GM21619 (cell line): ENCODE results near the gene UBN1.
A peak's percentile ranks its signal among the peaks of the same experiment; 100 is the strongest.

Experiments used
- ATAC-seq: cut with Tn5 transposase; IDR thresholded peaks from one replicate; pipeline ENCODE4 v1.9.1; 2021; ENCODE audit not compliant: unreplicated experiment

The UBN1 gene, protein sequence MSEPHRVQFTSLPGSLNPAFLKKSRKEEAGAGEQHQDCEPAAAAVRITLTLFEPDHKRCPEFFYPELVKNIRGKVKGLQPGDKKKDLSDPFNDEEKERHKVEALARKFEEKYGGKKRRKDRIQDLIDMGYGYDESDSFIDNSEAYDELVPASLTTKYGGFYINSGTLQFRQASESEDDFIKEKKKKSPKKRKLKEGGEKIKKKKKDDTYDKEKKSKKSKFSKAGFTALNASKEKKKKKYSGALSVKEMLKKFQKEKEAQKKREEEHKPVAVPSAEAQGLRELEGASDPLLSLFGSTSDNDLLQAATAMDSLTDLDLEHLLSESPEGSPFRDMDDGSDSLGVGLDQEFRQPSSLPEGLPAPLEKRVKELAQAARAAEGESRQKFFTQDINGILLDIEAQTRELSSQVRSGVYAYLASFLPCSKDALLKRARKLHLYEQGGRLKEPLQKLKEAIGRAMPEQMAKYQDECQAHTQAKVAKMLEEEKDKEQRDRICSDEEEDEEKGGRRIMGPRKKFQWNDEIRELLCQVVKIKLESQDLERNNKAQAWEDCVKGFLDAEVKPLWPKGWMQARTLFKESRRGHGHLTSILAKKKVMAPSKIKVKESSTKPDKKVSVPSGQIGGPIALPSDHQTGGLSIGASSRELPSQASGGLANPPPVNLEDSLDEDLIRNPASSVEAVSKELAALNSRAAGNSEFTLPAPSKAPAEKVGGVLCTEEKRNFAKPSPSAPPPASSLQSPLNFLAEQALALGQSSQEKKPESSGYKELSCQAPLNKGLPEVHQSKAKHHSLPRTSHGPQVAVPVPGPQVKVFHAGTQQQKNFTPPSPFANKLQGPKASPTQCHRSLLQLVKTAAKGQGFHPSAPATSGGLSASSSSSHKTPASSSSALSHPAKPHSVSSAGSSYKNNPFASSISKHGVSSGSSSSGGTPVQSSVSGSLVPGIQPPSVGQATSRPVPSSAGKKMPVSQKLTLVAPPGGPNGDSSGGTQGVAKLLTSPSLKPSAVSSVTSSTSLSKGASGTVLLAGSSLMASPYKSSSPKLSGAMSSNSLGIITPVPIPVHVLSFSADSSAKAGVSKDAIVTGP (N-terminal part only)

DNA sequence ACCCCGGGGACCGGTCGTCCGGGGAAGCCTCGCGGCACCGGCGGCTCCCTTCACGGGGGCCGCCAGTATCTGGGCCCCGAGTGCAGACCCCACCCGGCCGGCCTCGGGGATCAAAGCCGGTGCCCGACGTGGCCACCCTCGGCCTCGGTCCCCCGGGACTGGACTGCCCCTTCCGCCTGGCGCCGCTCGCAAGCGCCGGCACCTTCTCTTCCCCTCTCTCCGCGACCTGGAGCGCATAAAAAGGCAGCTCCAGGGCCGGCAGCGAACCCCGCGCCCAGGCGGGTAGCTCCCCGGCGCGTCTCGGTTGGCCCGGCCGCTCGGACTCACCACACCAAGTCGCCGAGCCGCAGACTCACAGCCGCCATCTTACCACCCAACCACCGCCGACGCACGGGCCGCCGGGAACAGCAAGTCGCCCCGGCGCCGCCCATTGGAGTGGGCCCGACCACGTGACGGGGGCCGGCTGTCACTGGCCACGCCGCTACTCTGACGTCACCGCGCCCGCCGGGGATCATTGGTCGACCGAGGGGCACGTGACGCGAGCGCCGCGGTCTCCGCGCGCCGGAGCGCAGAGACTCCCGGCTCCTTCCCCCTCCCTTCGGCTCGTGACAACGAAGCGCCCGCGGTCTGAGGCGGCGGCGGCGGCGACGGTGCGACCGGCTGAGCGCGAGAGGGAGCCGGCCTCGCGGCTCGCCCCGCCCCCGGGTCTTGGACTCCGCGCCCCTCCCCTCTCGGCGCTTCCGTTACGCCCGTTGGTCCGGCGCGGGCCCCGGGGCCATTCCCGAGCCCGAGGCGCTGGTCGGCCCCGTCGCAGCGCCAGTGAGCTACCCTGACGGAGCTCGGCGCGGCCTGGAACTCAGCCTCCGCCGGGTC lies at the start of gene UBN1, which contains the start of gene GLYR1:
UBN1 (plus strand) TSS at position 581 of the 873 bp plus-strand sequence. CDS start 5,437 bp downstream, outside the sequence.
GLYR1 (minus strand) TSS at position 388 of the 873 bp plus-strand sequence; CDS start at position 365, 23 bp downstream.
- ATAC-seq: peak; percentile 87

DNA sequence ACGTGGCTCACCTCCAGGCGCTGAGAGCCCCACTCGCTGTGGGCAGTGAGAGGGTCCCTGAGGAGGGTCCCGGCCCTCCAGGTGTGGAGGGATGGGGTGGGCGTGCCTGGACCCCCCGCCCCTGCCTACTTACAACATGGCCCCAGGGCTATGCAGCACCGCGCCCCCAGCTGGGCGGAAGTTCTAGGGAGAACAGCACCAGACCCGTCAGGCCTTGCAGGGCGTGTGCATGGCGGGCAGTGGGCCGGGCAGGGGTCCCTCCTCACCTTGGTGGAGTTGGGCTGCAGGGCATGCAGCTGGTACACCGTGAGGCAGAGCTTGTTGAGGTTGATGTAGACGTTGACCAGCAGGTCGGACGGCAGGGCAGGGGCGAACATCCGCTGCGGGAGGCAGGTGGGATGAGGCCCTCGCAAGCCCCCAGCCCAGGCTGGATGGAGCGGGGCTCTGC lies 49.5 kb upstream of the UBN1 start:
- ATAC-seq: no peak

DNA sequence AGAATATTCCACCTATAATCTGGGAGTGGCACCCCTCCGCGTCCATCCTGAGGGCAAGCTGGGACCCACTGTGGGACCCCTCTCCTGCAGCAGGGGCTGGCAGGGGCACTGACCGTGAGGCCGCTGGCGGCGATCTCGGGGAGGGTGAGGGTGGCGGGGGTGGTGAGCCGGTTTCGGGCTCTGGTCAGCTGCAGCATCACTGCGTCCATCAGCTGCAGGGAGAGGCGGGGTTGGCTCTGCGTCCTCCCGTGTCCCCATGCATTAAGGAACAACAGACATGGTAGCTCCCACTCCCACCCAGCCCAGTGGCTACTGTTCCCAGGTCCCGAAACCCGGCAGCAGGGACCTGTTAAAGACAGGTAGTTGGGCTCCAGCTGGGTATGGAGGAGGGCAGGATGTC lies 48.8 kb upstream of the UBN1 start:
- no peak for ATAC-seq

DNA sequence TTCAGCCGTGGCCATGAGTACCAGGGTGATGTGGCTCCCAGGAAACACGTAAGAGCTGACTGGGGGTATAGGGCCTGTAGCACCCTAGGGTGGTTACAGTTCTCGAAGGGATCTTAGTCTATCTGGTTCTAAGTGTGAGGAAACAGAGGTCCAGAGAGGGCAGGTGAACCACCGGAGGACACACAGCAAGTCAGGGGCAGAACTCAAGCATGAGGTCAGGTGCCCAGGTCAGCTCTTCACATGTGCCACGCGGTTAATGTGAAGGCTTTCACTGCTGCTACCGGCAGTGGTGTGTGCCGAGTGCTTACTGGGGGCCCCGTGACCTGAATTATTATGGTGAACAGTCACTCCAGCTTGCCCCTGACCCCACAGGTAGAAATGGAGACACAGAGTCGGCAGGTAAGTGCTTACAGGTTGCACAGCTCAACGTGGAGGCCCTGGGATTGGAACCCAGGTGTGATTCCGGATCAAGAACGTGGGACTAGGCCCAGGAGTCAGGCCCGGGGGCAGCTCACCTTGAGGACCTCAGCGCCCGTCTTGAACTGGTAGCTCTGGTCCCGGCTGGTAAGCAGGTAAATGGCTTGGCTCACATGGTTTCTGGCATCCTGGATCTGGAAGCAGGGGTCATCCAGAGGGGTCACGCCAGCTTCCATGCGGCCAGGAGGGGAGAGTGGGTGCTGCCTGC lies 48.0 kb upstream of the UBN1 start:
- no peak for ATAC-seq

DNA sequence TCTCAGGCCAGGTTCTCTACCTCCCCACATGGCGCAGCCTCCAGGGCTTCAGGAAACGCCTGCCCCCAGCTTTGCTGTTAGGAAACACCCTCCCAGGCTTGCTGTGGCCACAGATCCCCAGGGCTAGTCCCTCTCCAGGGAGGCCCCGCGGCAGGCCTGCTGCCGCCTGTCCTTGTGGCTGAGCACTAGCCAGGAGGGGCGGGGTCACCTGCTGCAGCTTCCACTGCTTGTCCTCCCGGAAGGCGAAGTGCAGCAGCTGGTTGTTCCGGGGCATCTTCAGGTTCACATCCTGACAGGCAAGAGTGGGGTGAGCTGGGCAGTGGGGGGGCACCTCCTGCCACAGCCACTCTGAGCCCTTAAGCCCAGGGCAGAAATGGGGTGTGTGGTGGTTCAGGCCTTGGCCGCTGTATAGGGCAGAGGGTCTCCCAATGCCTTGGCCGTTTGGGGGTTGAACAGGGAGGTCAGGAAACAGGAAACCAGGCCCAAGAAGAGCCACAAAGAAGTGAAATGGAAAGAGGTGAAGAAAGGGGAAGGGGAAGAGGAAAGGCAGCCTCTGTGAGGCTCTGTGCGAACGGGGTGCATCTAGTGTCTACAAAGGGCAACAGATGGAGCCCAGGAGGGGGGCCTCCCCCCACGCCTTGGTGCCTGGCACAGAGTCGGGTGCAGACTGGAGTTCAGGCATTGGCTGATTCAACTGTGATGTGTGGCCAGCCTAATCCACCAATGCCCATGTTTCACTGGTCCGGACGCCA lies 46.8 kb upstream of the UBN1 start:
- no peak for ATAC-seq

DNA sequence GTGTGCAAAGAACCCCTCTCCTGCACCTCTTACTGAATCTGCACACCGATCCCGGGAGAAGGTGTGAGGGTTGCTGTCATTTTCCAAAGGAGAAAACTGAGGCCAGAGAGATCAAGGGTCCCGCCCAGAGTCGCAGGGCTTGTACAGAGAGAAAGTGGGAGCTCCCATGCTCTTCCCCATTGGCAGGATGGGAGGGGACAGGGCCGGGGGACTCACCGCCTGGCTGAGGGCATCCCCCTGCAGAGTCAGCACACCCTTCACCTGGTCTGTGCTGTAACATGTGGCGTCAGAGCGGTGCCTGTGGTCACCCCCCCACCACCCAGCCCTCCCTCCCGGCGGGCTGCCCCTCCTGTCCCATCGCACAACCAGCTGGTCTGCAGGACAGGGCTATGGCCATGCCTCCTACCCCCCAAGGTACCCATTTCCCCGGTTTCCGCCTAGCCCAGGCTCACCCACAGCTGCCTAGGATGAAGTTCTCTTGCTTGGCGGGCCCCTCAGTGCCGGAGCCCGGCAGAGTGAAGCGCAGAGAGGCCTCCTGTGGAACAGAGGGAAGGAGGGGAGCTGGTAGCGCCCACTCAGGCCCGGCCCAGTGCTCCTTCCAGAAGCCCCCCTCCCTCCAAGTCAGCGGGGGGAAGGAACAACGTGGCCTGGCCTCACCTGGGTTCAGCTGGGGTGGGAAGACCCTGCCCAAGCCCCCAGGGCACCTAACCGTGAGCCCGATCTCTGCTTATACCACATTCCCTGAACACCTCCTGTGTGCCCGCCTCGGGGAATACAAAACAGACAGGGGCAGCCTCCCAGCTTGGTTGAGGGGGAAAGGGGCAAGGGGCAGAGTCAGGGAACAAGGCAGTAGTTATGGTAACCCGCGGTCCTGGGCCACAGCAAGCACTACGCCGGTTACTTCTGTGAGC lies 46.0 kb upstream of the UBN1 start:
- ATAC-seq: no peak

DNA sequence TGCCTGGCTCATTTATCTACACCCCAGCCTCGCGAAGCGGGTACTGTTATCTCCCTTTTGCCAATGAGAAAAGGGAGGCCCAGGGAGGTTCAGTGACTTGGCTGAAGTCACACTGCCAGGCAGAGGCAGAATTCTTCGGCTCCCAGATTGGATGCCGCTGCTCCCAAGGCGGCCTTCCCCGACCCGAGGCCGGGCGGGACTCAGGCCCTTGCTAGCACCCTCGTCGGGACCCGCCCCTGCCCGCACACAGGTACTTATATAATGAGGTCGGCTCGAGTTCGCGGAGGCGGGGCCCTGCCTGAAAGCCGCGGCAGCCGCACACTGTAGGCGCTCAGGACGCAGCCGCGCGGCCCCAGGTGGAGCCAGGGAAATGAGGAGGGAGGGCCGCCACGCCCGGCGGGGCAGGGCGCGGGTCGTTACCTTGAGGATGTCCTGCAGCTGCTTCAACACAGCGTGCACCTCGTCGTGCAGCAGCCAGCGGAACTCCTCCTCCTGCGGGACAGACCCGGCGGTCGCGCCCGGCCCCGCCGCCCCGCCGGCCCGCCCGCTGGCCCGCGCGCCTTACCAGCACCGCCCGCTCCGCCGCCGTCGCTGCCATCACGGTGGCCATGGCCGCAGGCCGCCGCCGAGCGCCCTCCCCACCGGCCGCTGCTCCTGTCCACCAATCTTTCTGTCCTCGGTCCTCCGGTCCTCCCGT lies 45.2 kb upstream of the UBN1 start, which contains the start of gene ROGDI:
ROGDI (minus strand) TSS at position 672 of the 697 bp plus-strand sequence; CDS start at position 610, 62 bp downstream.
- peak; percentile 52 for ATAC-seq

DNA sequence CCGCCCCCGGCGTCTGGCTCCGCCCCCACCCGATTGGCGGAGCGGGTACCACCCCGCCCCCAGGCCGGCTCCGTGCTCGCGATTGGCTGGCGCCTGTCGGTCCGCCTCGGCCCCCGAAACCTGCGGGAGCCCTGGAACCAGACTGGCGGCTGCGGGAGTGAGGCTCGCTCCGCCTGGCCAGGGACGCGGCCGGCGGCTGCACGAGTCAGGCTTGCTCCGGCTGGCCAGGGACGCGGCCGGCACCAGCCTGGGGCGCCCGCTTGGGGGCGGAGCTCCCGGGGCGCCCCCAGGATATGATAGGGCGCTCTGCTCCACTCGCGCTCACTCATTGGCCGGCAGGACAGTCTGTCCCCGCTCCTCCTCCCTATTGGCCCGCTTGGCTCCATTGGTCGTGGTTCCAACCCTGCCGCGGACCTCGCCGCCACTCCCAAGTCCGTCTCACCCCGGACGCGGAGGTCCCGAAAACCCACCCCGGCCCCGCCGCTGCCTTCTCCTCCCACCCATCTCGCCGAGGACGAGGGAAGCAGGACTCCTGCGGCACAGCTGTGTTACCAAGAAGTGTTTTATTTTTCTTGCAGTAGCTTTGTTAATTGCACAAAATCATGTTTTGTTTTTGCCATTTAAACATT lies 44.5 kb upstream of the UBN1 start:
- ATAC-seq: peak; percentile 90

DNA sequence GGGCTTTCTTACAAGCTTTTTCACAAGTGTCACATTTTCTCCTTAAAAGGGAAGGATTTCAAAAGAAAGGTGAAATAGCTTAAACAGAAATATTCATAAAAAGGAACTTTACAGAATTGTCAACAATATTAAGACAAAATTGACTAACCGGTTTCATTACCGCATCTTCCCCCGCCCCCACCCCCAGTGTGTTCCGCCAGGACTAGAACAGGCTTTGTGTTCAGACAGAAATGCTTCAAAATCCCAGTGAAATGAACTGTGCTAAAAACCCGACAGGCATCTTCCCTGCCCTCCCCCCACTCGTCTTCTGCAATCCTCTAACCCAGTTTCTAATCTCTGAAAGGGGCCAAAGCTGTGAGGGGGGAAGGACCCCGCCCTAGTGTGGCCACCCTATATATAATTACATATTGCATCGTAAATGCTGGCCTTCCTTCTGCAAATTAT lies 43.9 kb upstream of the UBN1 start:
- ATAC-seq: no peak

DNA sequence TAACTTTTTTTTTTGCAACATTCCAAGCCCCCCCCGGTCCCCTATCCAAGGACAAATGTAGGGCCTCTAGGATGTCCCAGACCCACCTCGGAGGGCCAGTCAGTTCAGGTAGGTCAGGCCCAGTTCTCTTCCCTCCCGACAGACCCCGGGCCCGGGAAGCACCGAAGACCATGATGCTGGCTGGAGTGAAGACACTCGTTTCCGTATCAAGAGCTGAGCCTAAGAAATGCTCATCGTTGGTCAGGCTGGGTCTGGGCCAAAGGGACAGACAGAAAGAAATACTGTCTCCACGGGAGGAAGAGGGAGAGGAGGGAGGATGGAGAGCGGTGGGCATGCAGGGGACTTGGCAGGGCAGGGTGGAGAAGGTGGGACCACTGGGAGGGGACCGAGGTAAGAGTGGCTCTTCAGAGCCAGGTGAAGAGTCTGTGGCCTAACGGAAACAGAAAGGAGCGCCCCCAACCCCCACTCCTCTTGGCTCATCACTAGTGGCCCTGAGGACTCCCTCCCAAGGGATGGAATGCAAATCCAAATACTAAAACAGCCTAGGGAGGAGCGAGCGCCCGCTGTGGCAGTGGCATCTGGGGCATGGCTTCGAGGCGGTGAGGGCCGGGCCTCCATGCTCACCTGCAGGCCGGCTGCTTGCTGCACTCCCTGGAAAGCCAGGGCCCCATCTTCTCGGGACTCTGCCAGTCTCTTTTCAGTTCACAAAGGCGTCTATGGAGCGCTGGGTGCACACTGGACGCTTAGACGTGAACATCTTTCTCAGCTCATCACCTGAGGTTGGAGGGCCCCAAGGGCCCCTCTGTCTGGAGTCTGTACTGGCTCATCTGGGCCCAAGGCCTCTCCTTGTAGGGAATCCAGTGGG lies 43.2 kb upstream of the UBN1 start:
- no peak for ATAC-seq

DNA sequence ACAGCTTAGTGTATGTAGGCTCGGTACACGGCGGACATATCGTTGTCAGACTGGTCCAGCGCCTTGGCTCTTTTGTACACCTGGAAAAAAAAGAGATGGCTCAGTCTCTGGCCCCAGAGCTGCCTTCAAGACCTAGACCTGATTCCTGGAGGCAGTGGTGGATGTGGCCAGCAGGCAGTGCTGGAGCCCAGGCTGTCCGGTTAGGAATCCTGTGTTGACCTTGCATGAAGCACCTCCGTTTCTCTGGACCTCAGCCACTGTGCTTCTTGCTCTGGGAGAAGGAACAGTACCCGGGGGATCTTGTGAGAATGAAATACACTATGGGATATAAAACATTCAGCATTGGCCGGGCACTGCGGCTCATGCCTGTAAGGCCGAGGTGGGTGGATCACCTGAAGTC lies 42.0 kb upstream of the UBN1 start:
- no peak for ATAC-seq

DNA sequence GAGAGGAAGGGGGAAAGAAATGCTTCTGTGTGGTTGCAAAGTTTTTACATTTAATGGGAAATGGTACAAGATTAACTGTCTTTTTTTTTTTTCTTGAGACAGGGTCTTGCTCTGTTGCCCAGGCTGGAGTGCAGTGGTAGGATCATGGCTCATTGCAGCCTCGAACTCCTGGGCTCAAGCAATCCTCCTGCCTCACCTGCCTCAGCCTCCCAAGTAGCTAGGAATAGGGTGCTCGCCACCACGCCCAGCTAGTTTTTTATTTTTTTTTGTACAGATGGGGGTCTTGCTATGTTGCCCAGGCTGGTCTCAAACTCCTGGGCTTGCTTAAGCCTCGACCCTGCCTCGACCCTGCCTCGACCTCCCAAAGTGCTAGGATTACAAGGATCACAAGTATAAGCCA lies 41.0 kb upstream of the UBN1 start:
- no peak for ATAC-seq

DNA sequence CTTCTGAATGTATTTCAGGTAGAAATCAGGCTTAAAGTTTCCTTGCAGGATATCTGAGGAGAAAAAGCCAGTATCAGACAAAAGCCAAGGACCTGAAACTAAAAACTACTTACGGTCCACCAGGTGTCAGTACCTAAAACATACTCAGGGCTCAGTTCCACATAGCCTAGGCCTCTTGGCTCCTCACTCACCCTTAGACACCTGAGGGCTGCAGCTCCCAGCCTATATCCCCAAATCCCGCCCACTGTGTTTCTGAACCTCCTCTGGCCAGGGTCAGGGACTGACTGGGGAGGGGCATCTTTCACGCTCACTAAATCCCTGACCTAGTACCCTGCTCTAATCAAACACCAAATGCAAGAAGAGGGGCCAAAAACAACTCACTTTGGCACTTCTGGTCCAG lies 36.0 kb upstream of the UBN1 start:
- ATAC-seq: no peak

DNA sequence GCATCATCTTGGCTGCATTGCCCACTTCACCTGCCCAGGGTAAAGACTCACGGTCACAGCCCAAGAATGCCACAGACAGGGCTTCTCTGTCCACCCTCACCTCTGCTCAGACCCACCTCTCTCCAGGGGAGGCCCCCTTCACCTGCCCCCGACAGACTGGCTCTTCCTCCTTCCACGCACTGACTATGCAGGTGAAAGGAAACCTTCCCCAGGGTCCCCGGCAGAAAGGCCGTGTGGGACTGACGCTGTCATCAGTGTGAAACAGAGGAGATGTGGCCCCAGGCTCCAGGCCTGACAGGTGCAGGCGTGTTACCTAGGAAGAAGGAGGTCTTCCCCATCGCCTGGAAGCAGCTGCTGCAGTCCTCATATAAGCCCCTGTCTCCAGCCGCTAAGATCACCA lies 35.5 kb upstream of the UBN1 start:
- ATAC-seq: no peak

DNA sequence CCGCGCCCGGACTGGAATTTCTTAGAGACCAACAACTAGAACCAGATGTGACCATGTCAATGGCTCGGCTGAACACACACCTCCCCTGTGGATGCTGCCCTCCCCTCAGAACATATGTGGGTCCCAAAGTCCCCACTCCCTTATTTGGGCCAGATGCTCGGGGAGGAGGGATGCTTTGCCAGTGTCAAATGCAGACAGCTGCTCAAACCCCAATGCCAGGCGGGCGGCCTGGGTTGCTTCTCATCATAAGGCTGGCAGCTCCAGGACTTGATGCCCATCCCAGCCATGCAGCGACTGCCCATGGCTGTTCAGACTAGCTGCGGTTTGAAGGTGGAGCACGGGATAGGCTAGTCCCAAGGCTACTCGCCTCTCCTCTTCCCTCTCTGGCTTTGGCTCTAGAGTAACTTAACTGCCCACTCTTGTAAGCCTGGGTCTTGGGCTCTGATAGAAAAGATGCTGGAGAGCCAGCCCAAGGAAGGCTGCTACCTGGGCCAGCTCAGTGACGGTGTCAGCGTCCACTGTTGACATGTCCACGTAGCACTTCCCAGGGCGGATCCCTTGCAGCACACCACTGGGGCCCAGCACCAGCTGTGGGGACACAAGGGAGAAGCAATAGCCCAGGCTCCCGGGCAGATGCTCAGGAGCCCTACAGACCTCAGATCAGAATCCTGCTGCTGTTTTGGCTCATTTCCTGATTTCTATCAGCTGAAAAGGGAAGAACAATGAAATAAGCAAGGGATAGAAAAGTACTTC lies 33.9 kb upstream of the UBN1 start:
- no peak for ATAC-seq
